Neural cell (in vitro differentiated cells): ENCODE measurements around the gene RPL7A. TPM values are rescaled to one million over a fixed set of nuclear protein-coding genes. Genes with fewer than 3 reads are reported as not detected.

Source experiments
- H2AFZ ChIP-seq: fragments of 200-600, 300-800 bp; sonication (generic), shearing (Covaris generic); 2 replicates; pipeline ENCODE4 v1.6.0; 2014; ENCODE audit warnings: low read depth, mild to moderate bottlenecking, antibody characterized with exemption, low read length, moderate library complexity
- H3F3A ChIP-seq: fragments of 200-600 bp; shearing (Covaris generic); 2 replicates; pipeline ENCODE4 v1.6.1; 2016; ENCODE audit warnings: mild to moderate bottlenecking, moderate library complexity, mixed read lengths, antibody characterized with exemption, low read length; ENCODE audit not compliant: insufficient read depth, poor library complexity, severe bottlenecking
- H3K27ac ChIP-seq: fragments of 200-600, 300-800 bp; sonication (generic), shearing (Covaris generic); 2 replicates; pipeline ENCODE4 v1.5.1; 2014; ENCODE audit warnings: mild to moderate bottlenecking, low read length, moderate library complexity
- H3K27me3 ChIP-seq: fragments of 300-800, 200-600 bp; sonication (generic), shearing (Covaris generic); 2 replicates; pipeline ENCODE4 v1.6.0; 2014; ENCODE audit warnings: mild to moderate bottlenecking, low read depth, low read length, moderate library complexity; ENCODE audit not compliant: insufficient read depth
- H3K36me3 ChIP-seq: fragments of 300-800, 200-600 bp; sonication (generic), shearing (Covaris generic); 2 replicates; pipeline ENCODE4 v1.5.1; 2014; ENCODE audit warnings: mild to moderate bottlenecking, antibody characterized with exemption, low read length, moderate library complexity; ENCODE audit not compliant: insufficient read depth
- H3K4me2 ChIP-seq: fragments of 300-800, 200-600 bp; sonication (generic), shearing (Covaris generic); 2 replicates; pipeline ENCODE4 v1.6.0; 2014; ENCODE audit warnings: mild to moderate bottlenecking, low read length
- H3K4me3 ChIP-seq: fragments of 300-800, 200-600 bp; sonication (generic), shearing (Covaris generic); 2 replicates; pipeline ENCODE4 v1.5.1; 2014; ENCODE audit warnings: mild to moderate bottlenecking, low read length, moderate library complexity
- H3K79me2 ChIP-seq: fragments of 200-600 bp; shearing (Covaris generic); replicated peaks from 2 replicates; pipeline ENCODE4 v1.6.0; 2014; ENCODE audit warnings: mild to moderate bottlenecking, low read length, moderate library complexity; ENCODE audit not compliant: insufficient read depth
- H3K9ac ChIP-seq: fragments of 300-800, 200-600 bp; sonication (generic), shearing (Covaris generic); 2 replicates; pipeline ENCODE4 v1.6.1; 2016; ENCODE audit warnings: mild to moderate bottlenecking, low read length, mixed read lengths
- H3K9me2 ChIP-seq: fragments of 200-600 bp; shearing (Covaris generic); 2 replicates; pipeline ENCODE4 v1.6.1; 2016; ENCODE audit warnings: mild to moderate bottlenecking, low read length, mixed read lengths; ENCODE audit not compliant: insufficient read depth
- H3K9me3 ChIP-seq: fragments of 200-600, 300-800 bp; sonication (generic), shearing (Covaris generic); 2 replicates; pipeline ENCODE4 v1.6.1; 2016; ENCODE audit warnings: mild to moderate bottlenecking, mixed run types, low read length, moderate library complexity, mixed read lengths
- H4K20me1 ChIP-seq: fragments of 200-600 bp; shearing (Covaris generic); 2 replicates; pipeline ENCODE4 v1.6.1; 2016; ENCODE audit warnings: mild to moderate bottlenecking, mixed run types; ENCODE audit not compliant: insufficient read depth
- EP300 ChIP-seq: fragments of 450-650 bp; conservative IDR thresholded peaks from 2 replicates; pipeline ENCODE4 v1.6.1; 2014; ENCODE audit warnings: antibody characterized with exemption, mild to moderate bottlenecking, moderate library complexity; ENCODE audit not compliant: poor library complexity, severe bottlenecking
- EZH2 ChIP-seq: fragments of 200-600, 300-800 bp; shearing (Covaris generic), sonication (generic); IDR thresholded peaks from 2 replicates; pipeline ENCODE4 v1.6.1; 2014; ENCODE audit warnings: antibody characterized with exemption, low read length, borderline replicate concordance, mild to moderate bottlenecking; ENCODE audit not compliant: insufficient read depth, poor library complexity, severe bottlenecking
- MXI1 ChIP-seq: fragments of 450-650 bp; conservative IDR thresholded peaks from 2 replicates; pipeline ENCODE4 v1.6.1; 2014; ENCODE audit warnings: antibody characterized with exemption, mild to moderate bottlenecking; ENCODE audit not compliant: poor library complexity, severe bottlenecking
- POLR2AphosphoS5 ChIP-seq: IDR thresholded peaks from 2 replicates; pipeline ENCODE4 v1.6.1; 2012
- RAD21 ChIP-seq: fragments of 450-650 bp; conservative IDR thresholded peaks from 2 replicates; pipeline ENCODE4 v1.6.1; 2014; ENCODE audit warnings: antibody characterized with exemption, mild to moderate bottlenecking, moderate library complexity
- REST ChIP-seq: IDR thresholded peaks from 2 replicates; pipeline ENCODE4 v1.6.1; 2012; ENCODE audit warnings: borderline replicate concordance
- SMC3 ChIP-seq: fragments of 450-650 bp; conservative IDR thresholded peaks from 2 replicates; pipeline ENCODE4 v1.6.1; 2014; ENCODE audit warnings: antibody characterized with exemption, mild to moderate bottlenecking, moderate library complexity; ENCODE audit not compliant: poor library complexity
- TAF1 ChIP-seq: IDR thresholded peaks from 2 replicates; pipeline ENCODE4 v1.6.1; 2012; ENCODE audit warnings: low read depth
- polyA plus RNA-seq: library from polyadenylated mRNA; depleted of rRNA; stranded (reverse); fragments of >200 nt; gene quantifications from 2 replicates; pipeline ENCODE4 v1.2.3, GENCODE V29; 2014
- TF ChIP-seq, protein P1 (sequence below): fragments of 450-650 bp; IDR thresholded peaks from 2 replicates; pipeline ENCODE4 v1.5.1; 2014; ENCODE audit warnings: antibody characterized with exemption, mild to moderate bottlenecking, moderate library complexity; ENCODE audit not compliant: poor library complexity, severe bottlenecking

The RPL7A gene
- polyA plus RNA-seq, 1 donor from 2014 or later: 1,987 TPM

DNA sequence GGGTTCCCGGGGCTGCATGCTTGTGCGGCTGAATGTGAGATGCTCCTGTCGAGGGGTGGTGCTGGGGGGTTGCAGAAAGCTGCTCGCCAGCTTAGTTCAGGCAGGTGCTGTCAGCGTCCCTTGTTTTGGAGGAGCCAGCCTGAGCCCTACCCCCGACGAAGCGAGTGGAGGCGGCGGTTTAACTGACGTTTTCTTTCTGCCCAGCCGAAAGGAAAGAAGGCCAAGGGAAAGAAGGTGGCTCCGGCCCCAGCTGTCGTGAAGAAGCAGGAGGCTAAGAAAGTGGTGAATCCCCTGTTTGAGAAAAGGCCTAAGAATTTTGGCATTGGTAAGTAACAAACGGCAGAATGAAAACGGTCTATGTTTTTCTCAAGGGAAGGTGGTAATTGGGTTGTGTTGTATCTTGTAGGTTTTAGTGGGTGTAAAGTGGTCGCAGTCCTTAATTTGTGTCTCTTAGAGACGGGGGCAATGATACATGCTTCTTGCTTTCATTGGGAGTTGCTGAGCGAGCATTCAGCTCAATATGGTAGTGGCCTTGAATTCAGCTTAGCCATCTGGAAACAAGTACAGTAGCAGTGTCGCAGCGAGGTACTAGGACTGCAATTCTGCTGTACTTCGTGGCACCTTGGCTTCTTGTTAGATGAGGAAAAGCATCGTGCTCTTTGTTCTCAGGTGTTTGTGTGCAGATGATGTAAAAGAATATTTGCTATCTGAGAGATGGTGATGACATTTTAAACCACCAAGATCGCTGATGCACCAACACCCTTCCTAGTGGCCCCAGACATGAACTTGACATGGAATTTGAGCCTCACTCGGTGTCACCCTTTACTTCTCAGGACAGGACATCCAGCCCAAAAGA is 928 bp downstream of the RPL7A start:
- Histone ChIP-seq H3K9me3 (no peaks in the 10 kb centered on the region), H3K4me3 (peak overlapping the region; percentile 94), H3K9me2 (no peaks in the 10 kb centered on the region), H3K36me3 (peaks cover 6% of the 10 kb centered on the region), H3K27me3 (no peaks in the 10 kb centered on the region), H3K79me2 (peaks cover 25% of the 10 kb centered on the region), H4K20me1 (no peaks in the 10 kb centered on the region), H3K9ac (peak overlapping the region; percentile 94), H3K27ac (peak overlapping the region; percentile 88), H3F3A (no peaks in the 10 kb centered on the region), H2AFZ (peak overlapping the region; percentile 88), H3K4me2 (peak overlapping the region; percentile 99)
- TF ChIP-seq POLR2AphosphoS5: no peak
- no peak for TF ChIP-seq RAD21
- TF ChIP-seq, protein P1, sequence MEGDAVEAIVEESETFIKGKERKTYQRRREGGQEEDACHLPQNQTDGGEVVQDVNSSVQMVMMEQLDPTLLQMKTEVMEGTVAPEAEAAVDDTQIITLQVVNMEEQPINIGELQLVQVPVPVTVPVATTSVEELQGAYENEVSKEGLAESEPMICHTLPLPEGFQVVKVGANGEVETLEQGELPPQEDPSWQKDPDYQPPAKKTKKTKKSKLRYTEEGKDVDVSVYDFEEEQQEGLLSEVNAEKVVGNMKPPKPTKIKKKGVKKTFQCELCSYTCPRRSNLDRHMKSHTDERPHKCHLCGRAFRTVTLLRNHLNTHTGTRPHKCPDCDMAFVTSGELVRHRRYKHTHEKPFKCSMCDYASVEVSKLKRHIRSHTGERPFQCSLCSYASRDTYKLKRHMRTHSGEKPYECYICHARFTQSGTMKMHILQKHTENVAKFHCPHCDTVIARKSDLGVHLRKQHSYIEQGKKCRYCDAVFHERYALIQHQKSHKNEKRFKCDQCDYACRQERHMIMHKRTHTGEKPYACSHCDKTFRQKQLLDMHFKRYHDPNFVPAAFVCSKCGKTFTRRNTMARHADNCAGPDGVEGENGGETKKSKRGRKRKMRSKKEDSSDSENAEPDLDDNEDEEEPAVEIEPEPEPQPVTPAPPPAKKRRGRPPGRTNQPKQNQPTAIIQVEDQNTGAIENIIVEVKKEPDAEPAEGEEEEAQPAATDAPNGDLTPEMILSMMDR: no peak
- no peak for TF ChIP-seq MXI1
- no peak for TF ChIP-seq EZH2
- TF ChIP-seq TAF1: no peak
- TF ChIP-seq EP300: no peak
- no peak for TF ChIP-seq REST
- no peak for TF ChIP-seq SMC3

DNA sequence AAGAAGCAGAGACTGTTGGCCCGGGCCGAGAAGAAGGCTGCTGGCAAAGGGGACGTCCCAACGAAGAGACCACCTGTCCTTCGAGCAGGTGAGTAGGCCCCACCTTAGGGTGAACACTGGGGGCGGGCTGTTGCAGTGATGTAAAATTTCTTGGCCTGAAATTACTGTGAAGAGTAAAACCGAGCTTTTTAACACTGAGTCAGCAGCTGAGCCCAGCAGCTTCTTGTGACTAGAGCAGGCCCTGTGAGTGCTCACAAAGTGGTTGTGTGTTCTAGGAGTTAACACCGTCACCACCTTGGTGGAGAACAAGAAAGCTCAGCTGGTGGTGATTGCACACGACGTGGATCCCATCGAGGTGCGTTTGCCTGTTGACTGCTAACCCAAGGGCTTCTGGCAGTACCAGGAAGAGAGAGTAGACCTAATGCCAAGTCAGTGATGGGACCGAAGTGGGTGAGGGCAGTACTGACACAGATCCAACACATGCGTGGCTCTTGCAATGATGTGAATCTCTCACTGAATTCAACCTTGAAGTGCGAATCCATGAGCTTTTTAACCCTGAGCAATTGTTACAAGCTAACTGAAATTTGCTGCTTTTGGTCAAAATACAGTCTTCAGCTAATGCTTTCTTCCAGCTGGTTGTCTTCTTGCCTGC is 2.1 kb downstream of the RPL7A start:
- Histone ChIP-seq H3K9me3 (no peaks in the 10 kb centered on the region), H3K36me3 (peaks cover 6% of the 10 kb centered on the region), H3F3A (no peaks in the 10 kb centered on the region), H4K20me1 (no peaks in the 10 kb centered on the region), H3K4me3 (peak overlapping the region; percentile 94), H3K9ac (no peak overlapping the region), H3K27ac (no peak overlapping the region), H3K9me2 (no peaks in the 10 kb centered on the region), H3K4me2 (no peak overlapping the region), H2AFZ (no peak overlapping the region), H3K27me3 (no peaks in the 10 kb centered on the region), H3K79me2 (peaks cover 25% of the 10 kb centered on the region)
- no peak for TF ChIP-seq EZH2
- no peak for TF ChIP-seq MXI1
- TF ChIP-seq SMC3: no peak
- TF ChIP-seq POLR2AphosphoS5: no peak
- no peak for TF ChIP-seq TAF1
